A172 (cell line): ENCODE measurements around the gene TMEM60. TPM values are rescaled to one million over a fixed set of nuclear protein-coding genes. Genes with fewer than 3 reads are reported as not detected.

Experiments used
- DNase-seq: peaks from one replicate; pipeline ENCODE4 v3.0.0-alpha.2; 2015; ENCODE audit warnings: low spot score
- total RNA-seq: library from RNA; depleted of rRNA; stranded (reverse); fragments of >200 nt; shearing (Covaris generic); gene quantifications from 2 replicates; pipeline ENCODE4 v1.2.3, GENCODE V29; 2014; rRNA removed

Gene TMEM60
- total RNA-seq, 1 experiment from 2014 or later: 65.4 TPM

DNA sequence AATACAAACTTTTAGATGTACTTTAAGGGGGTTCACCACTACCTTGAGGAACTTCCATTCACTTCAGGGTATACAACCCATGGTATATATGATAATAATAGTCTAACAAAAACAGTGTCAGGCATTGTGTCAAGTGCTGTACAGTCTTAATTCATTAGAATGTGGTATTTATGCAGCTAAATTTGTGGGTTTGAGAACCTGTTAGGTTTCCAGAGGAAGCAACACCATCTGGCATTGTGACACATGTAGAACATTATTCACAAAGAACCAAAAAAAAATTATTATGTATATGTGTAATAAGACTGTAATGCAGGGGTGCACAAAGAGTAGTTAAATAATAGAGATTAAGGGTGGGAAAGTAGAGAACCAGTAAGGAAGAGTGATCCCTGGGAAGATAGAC, 26.3 kb downstream of the TMEM60 start:
- no peak for DNase-seq

DNA sequence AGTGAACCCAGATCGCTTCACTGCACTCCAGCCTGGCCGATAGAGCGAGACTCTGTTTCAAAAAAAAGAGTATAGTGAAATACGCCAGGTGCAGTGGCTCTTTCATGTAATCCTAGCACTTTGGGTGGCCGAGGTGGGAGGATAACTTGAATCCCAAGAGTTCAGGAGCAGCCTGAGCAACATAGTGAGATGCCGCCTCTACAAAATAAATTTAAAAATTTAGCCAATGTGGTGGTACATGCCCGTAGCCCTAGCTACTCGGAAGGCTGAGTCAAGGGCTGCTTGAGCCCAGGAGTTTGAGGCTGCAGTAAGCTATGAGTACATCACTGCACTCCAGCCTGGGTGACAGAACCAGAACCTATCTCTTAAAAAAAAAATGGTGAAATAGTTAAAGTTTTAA, 27.9 kb downstream of the TMEM60 start:
- no peak for DNase-seq

- no peak for DNase-seq
Measured at GRCh38 chr7:77766801-77767605, 31.2 kb downstream of the TMEM60 start.

- no peak for DNase-seq
Measured at GRCh38 chr7:77765906-77766800, 32.1 kb downstream of the TMEM60 start.

- DNase-seq: no peak
Measured at GRCh38 chr7:77765481-77765880, 32.8 kb downstream of the TMEM60 start.

- DNase-seq: no peak
Measured at GRCh38 chr7:77760809-77761453, 37.3 kb downstream of the TMEM60 start.

- DNase-seq: peak; percentile 76
Measured at GRCh38 chr7:77759294-77759889, 38.8 kb downstream of the TMEM60 start.

- DNase-seq: no peak
Measured at GRCh38 chr7:77757589-77757988, 40.6 kb downstream of the TMEM60 start.

- no peak for DNase-seq
Measured at GRCh38 chr7:77753173-77753572, 45.1 kb downstream of the TMEM60 start.

- no peak for DNase-seq
Measured at GRCh38 chr7:77752016-77752415, 46.2 kb downstream of the TMEM60 start.

- no peak for DNase-seq
Measured at GRCh38 chr7:77747718-77748117, 50.5 kb downstream of the TMEM60 start.

DNA sequence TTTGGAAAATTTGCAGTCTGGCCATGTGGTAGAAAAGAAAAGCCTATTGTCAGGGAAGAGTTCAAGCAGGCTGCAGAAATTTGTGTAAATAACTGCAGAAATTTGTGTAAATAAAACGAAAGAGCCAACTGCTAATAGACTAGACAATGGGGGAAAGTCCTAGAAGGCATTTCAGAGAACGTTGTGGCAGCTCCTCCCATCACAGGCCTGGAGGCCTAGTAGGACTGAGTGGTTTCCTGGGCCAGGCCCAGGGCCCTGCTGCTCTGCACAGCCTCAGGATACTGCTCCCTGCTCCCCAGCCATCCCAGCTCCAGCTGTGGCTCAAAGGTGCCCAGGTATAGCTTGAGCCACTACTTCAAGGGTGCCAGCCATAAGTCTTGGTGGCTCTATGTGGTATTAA, 51.1 kb downstream of the TMEM60 start:
- DNase-seq: no peak

DNA sequence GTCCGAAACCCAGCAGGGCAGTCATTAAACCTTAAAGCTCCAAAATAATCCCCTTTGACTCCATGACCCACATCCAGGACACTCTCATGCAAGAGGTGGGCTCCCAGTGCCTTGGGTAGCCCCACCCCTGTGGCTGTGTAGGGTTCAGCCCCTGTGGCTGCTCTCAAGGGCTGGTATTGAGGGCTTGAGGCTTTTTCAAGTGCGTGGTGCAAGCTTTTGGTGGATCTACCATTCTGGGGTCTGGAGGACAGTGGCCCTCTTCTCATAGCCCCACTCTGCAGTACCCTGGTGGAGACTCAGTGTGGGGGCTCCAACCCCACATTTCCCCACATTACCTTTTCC, 51.4 kb downstream of the TMEM60 start:
- no peak for DNase-seq

- DNase-seq: no peak
Measured at GRCh38 chr7:77746164-77746823, 51.9 kb downstream of the TMEM60 start.

GRCh38 chr7:77745746-77746145, 52.5 kb downstream of the TMEM60 start:
- DNase-seq: no peak

Other genes starting within 250 kb of the TMEM60 start
- 19.4 and 20.5 TPM in 2 replicates for gene RSBN1L, start 102.0 kb downstream of the TMEM60 start, total RNA-seq
- gene PHTF2, start 339 bp upstream of the TMEM60 start, total RNA-seq: 95.4 and 108 TPM in 2 replicates